KBM-7 (cell line): Measurements from ENCODE around the gene NAGA.

ENCODE experiments used
- DNase-seq: peaks from one replicate; pipeline ENCODE4 v3.0.0-alpha.2; 2015
- in situ Hi-C: fragments of 300-500 bp; cut with MboI; formaldehyde crosslinking; loops from 2 replicates; pipeline ENCODE4 v1.14.3; 2020; ENCODE audit warnings: low sequenced_read_pairs, low pct_unique_long_range_greater_than_20kb, mixed read lengths

Gene NAGA

GRCh38 chr22:42056757-42057511 is 13.7 kb downstream of the NAGA start:
- DNase-seq = no peak
- in situ Hi-C loops = no loop called here

- no peak for DNase-seq
- in situ Hi-C loops = no loop called here
These were observed 17.8 kb downstream of the NAGA start for GRCh38 chr22:42052765-42053164.

DNA sequence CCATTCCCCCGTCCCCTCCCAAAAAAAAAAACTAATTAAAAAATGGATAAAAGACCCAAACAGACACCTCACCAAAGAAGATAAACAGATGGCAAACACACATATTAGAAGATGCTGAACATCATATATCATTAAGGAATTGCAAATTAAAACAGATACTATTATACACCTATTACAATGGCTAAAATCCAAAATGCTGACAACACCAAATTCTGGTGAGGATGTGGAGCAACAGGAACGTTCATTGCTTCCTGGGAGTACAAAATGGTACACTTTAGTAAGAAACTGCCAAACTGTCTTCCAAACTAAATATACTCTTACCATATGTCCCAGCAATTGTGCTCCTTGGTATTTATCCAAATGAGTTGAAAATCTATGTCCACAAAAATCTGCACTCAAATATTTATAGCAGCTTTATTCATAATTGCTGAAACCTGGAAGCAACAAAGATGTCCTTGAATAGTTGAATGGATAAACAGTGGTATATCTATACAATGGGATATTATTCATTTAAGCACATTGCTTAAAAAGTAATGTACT is 19.9 kb downstream of the NAGA start:
- DNase-seq = no peak
- in situ Hi-C loops = no loop called here

DNA sequence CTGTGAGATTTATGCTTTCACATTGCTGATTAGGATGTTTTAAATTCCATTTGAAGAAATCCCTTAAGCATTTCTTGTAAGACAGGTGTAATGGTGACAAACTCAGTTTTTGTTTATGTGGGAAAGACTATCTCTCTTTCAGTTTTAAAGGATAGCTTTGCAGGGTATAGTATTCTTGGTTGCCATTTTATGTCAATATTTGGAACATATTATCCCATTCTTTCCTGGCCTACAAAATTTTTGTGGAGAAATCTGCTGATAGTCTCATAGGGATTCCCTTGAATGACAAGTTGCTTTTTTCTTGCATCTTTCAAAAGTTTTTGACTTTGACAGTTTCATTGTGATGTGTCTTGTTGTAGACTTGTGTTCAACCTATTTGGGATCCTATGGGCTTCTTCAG is 28.8 kb downstream of the NAGA start:
- in situ Hi-C loops = no loop called here
- no peak for DNase-seq

GRCh38 chr22:42039271-42039670 is 31.3 kb downstream of the NAGA start:
- DNase-seq = no peak
- in situ Hi-C loops = no loop called here

GRCh38 chr22:42035256-42035655 is 35.4 kb downstream of the NAGA start:
- no peak for DNase-seq
- in situ Hi-C loops = no loop called here

GRCh38 chr22:42033263-42034181 is 37.1 kb downstream of the NAGA start:
- in situ Hi-C loops = no loop called here

GRCh38 chr22:42026705-42027104 is 43.9 kb downstream of the NAGA start:
- in situ Hi-C loops = no loop called here
- DNase-seq = no peak

More at GRCh38 chr22:42033263-42034181, 37.1 kb downstream of the NAGA start:
- DNase-seq = no peak

- DNase-seq = no peak
- in situ Hi-C loops = no loop called here
These were observed 45.2 kb downstream of the NAGA start for GRCh38 chr22:42025421-42025820.

GRCh38 chr22:42022162-42022847 is 48.3 kb downstream of the NAGA start:
- peak; percentile 25 for DNase-seq
- in situ Hi-C loops = no loop called here

DNA sequence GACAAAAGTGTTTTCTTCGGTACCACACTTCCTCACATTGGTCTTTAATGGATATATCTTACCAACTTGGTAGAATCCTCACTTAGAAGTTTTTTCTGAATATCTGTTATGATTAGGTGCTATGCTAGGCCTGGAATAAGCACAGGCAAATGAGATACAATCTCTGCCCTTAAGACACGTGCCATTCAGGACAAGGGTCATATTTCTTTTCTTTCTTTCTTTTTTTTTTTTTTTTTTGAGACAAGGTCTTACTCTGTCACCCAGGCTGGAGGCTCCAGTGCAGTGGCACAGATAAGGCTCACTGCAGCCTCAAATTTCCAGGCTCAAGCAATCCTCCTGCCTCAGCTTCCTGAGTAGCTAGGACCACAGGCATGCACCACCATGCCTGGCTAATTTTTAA is 49.0 kb downstream of the NAGA start:
- in situ Hi-C loops = no loop called here
- DNase-seq = no peak

DNA sequence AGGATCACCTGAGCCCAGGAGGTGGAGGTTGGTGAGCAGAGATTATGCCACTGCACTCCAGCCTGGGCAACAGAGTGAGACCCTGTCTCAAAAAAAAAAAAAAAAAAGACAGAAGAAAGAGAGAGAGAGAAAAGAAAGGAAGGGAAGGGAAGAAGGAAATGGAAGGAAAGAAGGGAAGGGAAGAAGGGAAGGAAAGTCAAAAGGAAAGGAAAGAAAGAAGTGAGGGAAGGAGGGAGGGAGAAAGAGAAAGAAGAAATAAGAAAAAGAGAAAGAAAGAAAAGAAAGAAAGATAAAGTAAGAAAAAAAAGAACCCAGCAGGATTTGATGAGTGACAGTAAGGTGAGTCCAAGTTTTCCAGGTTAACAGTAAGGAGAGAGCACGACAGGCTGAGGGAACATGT is 52.4 kb downstream of the NAGA start:
- DNase-seq = no peak
- in situ Hi-C loops = no loop called here

DNA sequence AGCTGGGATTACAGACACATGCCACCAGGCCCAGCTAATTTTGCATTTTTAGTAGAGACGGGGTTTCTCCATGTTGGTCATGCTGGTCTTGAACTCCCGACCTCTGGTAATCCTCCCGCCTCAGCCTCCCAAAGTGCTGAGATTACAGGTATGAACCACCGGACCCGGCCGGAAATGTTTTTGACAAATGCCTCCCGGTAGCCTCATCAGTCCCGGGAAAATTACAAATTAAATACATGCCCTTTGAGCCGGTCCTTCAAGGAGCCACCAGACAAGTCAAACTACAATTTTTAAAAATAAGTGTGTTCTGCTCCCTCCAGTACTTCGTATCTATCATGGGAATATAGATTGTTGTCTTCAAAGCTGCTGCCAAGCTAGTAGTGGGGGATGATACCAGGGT is 54.5 kb downstream of the NAGA start:
- in situ Hi-C loops = no loop called here
- DNase-seq = no peak

- DNase-seq = no peak
- in situ Hi-C loops = no loop called here
These were observed 57.2 kb downstream of the NAGA start for GRCh38 chr22:42013385-42013784.

GRCh38 chr22:42010778-42011177 is 59.8 kb downstream of the NAGA start:
- in situ Hi-C loops = no loop called here
- no peak for DNase-seq
